GM23338 (cell line): ENCODE data around the gene ADAD1. TPM values are rescaled to one million over a fixed set of nuclear protein-coding genes. Genes with fewer than 3 reads are reported as not detected.

Experiments
- ATAC-seq: fragments of 200-7000 bp; cut with Tn5 transposase; 3 replicates; pipeline ENCODE4 v1.9.1; 2020
- DNase-seq: peaks from one replicate; pipeline ENCODE4 v3.0.0-alpha.2; 2015; ENCODE audit warnings: low spot score
- H2AFZ ChIP-seq: fragments of 200-600 bp; sonication (generic); 2 replicates; pipeline ENCODE4 v1.8.0; 2016; ENCODE audit warnings: antibody characterized with exemption, mild to moderate bottlenecking, moderate library complexity
- H3F3A ChIP-seq: fragments of 200-600 bp; sonication (generic); replicated peaks from 2 replicates; pipeline ENCODE4 v1.8.0; 2017; ENCODE audit warnings: antibody characterized with exemption, mixed run types, low read depth
- H3K27ac ChIP-seq: fragments of 200-600 bp; sonication (generic); 2 replicates; pipeline ENCODE4 v1.6.1; 2016; ENCODE audit warnings: low read depth
- H3K27me3 ChIP-seq: fragments of 200-600 bp; sonication (generic); 2 replicates; pipeline ENCODE4 v1.8.0; 2016; ENCODE audit warnings: mild to moderate bottlenecking, mixed run types, moderate library complexity; ENCODE audit not compliant: insufficient read depth
- H3K36me3 ChIP-seq: fragments of 200-600 bp; sonication (generic); 2 replicates; pipeline ENCODE4 v1.8.0; 2016; ENCODE audit warnings: mild to moderate bottlenecking; ENCODE audit not compliant: insufficient read depth
- H3K4me1 ChIP-seq: fragments of 200-600 bp; sonication (generic); 2 replicates; pipeline ENCODE4 v1.8.0; 2016; ENCODE audit warnings: mild to moderate bottlenecking, moderate library complexity; ENCODE audit not compliant: insufficient read depth
- H3K4me2 ChIP-seq: fragments of 200-600 bp; sonication (generic); 2 replicates; pipeline ENCODE4 v1.7.1; 2017; ENCODE audit warnings: mixed run types
- H3K4me3 ChIP-seq: fragments of 200-600 bp; sonication (generic); 2 replicates; pipeline ENCODE4 v1.6.1; 2016; ENCODE audit warnings: mixed run types
- H3K79me2 ChIP-seq: fragments of 200-600 bp; sonication (generic); replicated peaks from 2 replicates; pipeline ENCODE4 v1.8.0; 2017; ENCODE audit warnings: mild to moderate bottlenecking; ENCODE audit not compliant: insufficient read depth
- H3K9me2 ChIP-seq: fragments of 200-600 bp; sonication (generic); 2 replicates; pipeline ENCODE4 v1.8.0; 2017; ENCODE audit not compliant: insufficient read depth
- H4K20me1 ChIP-seq: fragments of 200-600 bp; sonication (generic); replicated peaks from 2 replicates; pipeline ENCODE4 v1.8.0; 2017; ENCODE audit warnings: mild to moderate bottlenecking; ENCODE audit not compliant: insufficient read depth
- H3K27ac Mint-ChIP-seq: 2 replicates; pipeline ENCODE4 v1.8.0; 2020; ENCODE audit warnings: inconsistent platforms, mild to moderate bottlenecking, moderate library complexity, mixed read lengths
- H3K27me3 Mint-ChIP-seq: 3 replicates; pipeline ENCODE4 v1.8.0; 2022; ENCODE audit warnings: low read depth, mild to moderate bottlenecking, moderate library complexity, mixed read lengths, inconsistent platforms; ENCODE audit not compliant: insufficient read depth, poor library complexity
- H3K36me3 Mint-ChIP-seq: 3 replicates; pipeline ENCODE4 v1.8.0; 2021; ENCODE audit warnings: low read depth, mild to moderate bottlenecking, inconsistent platforms, moderate library complexity, mixed read lengths
- H3K4me1 Mint-ChIP-seq: 3 replicates; pipeline ENCODE4 v1.8.0; 2020; ENCODE audit warnings: mild to moderate bottlenecking, inconsistent platforms, mixed read lengths
- H3K4me3 Mint-ChIP-seq: 3 replicates; pipeline ENCODE4 v1.8.0; 2021; ENCODE audit warnings: moderate library complexity, mild to moderate bottlenecking, inconsistent platforms, mixed read lengths
- H3K9me3 Mint-ChIP-seq: 3 replicates; pipeline ENCODE4 v1.8.0; 2020; ENCODE audit warnings: moderate library complexity, mild to moderate bottlenecking, inconsistent platforms, mixed read lengths
- CREB1 ChIP-seq: fragments of 250-450 bp; sonication (Bioruptor Pico); IDR thresholded peaks from 2 replicates; pipeline ENCODE4 v1.5.0; 2020; ENCODE audit warnings: low read depth, mild to moderate bottlenecking, moderate library complexity
- CTCF ChIP-seq, 2 experiments: fragments of 200-600 bp in 1 of 2; sonication (generic) in 1 of 2; conservative IDR thresholded peaks; 2 replicates each; pipeline versions ENCODE4 v1.5.1 to v1.6.1; 2016 to 2017; ENCODE audit warnings: antibody characterized with exemption in 2 of 2, low read depth in 2 of 2, mild to moderate bottlenecking in 2 of 2, moderate library complexity in 1 of 2
- EZH2 ChIP-seq: fragments of 200-600 bp; sonication (generic); IDR thresholded peaks from one replicate; pipeline ENCODE4 v1.8.0; 2017; ENCODE audit warnings: antibody characterized with exemption, mild to moderate bottlenecking, low read depth; ENCODE audit not compliant: unreplicated experiment
- EZH2phosphoT487 ChIP-seq: fragments of 200-600 bp; sonication (generic); IDR thresholded peaks from one replicate; pipeline ENCODE4 v1.8.1; 2018; ENCODE audit warnings: antibody characterized with exemption; ENCODE audit not compliant: unreplicated experiment
- NANOG ChIP-seq: IDR thresholded peaks from 2 replicates; pipeline ENCODE4 v1.6.1; 2016; ENCODE audit warnings: antibody characterized with exemption, borderline replicate concordance
- POLR2AphosphoS5 ChIP-seq: IDR thresholded peaks from 2 replicates; pipeline ENCODE4 v1.6.1; 2016; ENCODE audit warnings: antibody characterized with exemption, low read depth
- STAT1 ChIP-seq: IDR thresholded peaks from one replicate; pipeline ENCODE4 v1.6.1; 2016; ENCODE audit warnings: antibody characterized with exemption; ENCODE audit not compliant: unreplicated experiment
- ZNF331 ChIP-seq: fragments of 250-450 bp; sonication (Bioruptor Pico); IDR thresholded peaks from 2 replicates; pipeline ENCODE4 v1.5.0; 2020; ENCODE audit warnings: low read depth, mild to moderate bottlenecking, moderate library complexity
- ZNF462 ChIP-seq: fragments of 250-450 bp; sonication (Bioruptor Pico); IDR thresholded peaks from 2 replicates; pipeline ENCODE4 v1.5.0; 2020; ENCODE audit warnings: mild to moderate bottlenecking, moderate library complexity
- polyA plus RNA-seq: library from polyadenylated mRNA; unstranded; fragments of >200 nt; fragmentation: Nextera tagmentation; extraction: Ambion mirVana; gene quantifications from 2 replicates; pipeline ENCODE4 v1.2.1, GENCODE V29; 2016
- total RNA-seq: library from RNA; depleted of rRNA; stranded (reverse); fragments of >200 nt; shearing (Covaris generic); gene quantifications from 2 replicates; pipeline ENCODE4 v1.2.3, GENCODE V29; 2014
- TF ChIP-seq, protein P1 (sequence below): IDR thresholded peaks from 2 replicates; pipeline ENCODE4 v1.6.1; 2016; ENCODE audit warnings: antibody characterized with exemption

The ADAD1 gene
- total and polyA plus RNA-seq, 2 experiments from 2014 or later, result not detected

DNA sequence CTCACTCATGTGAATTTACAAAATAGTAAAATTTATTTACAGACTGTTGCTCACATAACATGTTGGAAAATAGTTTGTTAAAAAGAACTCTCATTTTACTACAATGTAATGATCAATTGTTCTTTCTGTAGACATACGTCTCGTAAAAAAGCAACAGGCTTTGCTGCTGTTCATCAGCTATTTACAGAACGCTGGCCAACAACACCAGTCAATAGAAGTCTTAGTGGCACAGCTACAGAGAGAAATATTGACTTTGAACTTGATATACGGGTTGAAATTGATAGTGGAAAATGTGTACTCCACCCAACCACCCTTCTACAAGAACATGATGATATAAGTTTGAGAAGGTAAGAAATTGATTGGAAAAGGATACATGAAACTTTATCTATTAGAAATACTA is 47.6 kb upstream of the ADAD1 start:
- H3K9me2 ChIP-seq, result no peaks in the 10 kb centered on the region
- Mint-ChIP-seq H3K36me3 (peaks cover 6% of the 10 kb centered on the region; the same call in 2 of the 3 replicates), H3K27ac (no peak overlapping the region), H3K27me3 (no peaks in the 10 kb centered on the region), H3K9me3 (no peaks in the 10 kb centered on the region), H3K4me1 (no peaks in the 10 kb centered on the region), H3K4me3 (no peak overlapping the region)
- H4K20me1 ChIP-seq, result no peaks in the 10 kb centered on the region
- no peak overlapping the region for H3K27ac ChIP-seq
- H3K36me3 ChIP-seq, result no peaks in the 10 kb centered on the region; the same call in 1 of the 2 replicates
- no peaks in the 10 kb centered on the region for H3F3A ChIP-seq
- H2AFZ ChIP-seq, result no peak overlapping the region
- no peaks in the 10 kb centered on the region for H3K27me3 ChIP-seq
- no peak overlapping the region for H3K4me3 ChIP-seq
- H3K4me2 ChIP-seq, result no peak overlapping the region
- no peaks in the 10 kb centered on the region for H3K4me1 ChIP-seq
- DNase-seq (no peak), ATAC-seq (no peak)
- TF ChIP-seq, protein P1, sequence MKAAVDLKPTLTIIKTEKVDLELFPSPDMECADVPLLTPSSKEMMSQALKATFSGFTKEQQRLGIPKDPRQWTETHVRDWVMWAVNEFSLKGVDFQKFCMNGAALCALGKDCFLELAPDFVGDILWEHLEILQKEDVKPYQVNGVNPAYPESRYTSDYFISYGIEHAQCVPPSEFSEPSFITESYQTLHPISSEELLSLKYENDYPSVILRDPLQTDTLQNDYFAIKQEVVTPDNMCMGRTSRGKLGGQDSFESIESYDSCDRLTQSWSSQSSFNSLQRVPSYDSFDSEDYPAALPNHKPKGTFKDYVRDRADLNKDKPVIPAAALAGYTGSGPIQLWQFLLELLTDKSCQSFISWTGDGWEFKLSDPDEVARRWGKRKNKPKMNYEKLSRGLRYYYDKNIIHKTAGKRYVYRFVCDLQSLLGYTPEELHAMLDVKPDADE, result no peak
- TF ChIP-seq CREB1 (CRISPR knock-in tag), result no peak
- no peaks in the 10 kb centered on the region for H3K79me2 ChIP-seq

DNA sequence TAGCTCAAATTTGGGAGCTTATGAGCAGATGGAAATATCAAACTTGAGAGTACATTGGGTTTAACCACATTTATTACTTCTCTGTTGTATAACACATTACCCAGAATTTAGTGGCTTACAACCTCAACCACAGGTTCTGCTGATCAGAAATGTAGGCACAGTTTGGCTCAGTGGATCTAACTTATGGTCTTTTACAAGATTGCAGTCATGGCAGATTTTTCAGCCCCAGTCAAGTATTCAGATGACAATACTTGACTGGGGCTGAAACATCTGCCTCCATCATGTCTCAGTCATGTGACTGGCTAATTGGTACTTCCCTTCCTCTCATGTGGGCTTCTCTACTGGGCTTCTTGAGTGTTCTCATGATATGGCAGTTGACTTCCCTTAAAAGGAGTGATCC is 44.0 kb upstream of the ADAD1 start:
- H4K20me1 ChIP-seq, result no peaks in the 10 kb centered on the region
- H3K36me3 ChIP-seq, result no peaks in the 10 kb centered on the region; the same call in 1 of the 2 replicates
- ATAC-seq (no peak), DNase-seq (no peak)
- H3K4me1 Mint-ChIP-seq, result no peaks in the 10 kb centered on the region
- H2AFZ ChIP-seq, result no peak overlapping the region
- no peaks in the 10 kb centered on the region for H3K9me2 ChIP-seq
- H3K4me3 Mint-ChIP-seq, result no peak overlapping the region
- H3K27ac ChIP-seq, result no peak overlapping the region
- no peaks in the 10 kb centered on the region for H3K4me1 ChIP-seq
- no peak overlapping the region for H3K27ac Mint-ChIP-seq
- no peaks in the 10 kb centered on the region for H3K27me3 Mint-ChIP-seq
- no peaks in the 10 kb centered on the region for H3K27me3 ChIP-seq
- no peaks in the 10 kb centered on the region for H3K79me2 ChIP-seq
- H3F3A ChIP-seq, result no peaks in the 10 kb centered on the region
- H3K4me3 ChIP-seq, result no peak overlapping the region
- no peak overlapping the region for H3K4me2 ChIP-seq
- H3K9me3 Mint-ChIP-seq, result no peaks in the 10 kb centered on the region
- peaks cover 6% of the 10 kb centered on the region; the same call in 2 of the 3 replicates for H3K36me3 Mint-ChIP-seq
- TF ChIP-seq, protein P1, result no peak
- TF ChIP-seq CTCF (conservative IDR thresholded peaks at IDR 0.05; ENCODE audit: low read depth in 2 of 2), result no peak
- TF ChIP-seq ZNF331, result no peak
- TF ChIP-seq NANOG, result no peak
- no peak for TF ChIP-seq EZH2
- TF ChIP-seq EZH2phosphoT487, result no peak
- TF ChIP-seq CREB1 (CRISPR knock-in tag), result no peak
- TF ChIP-seq ZNF462 (CRISPR knock-in tag), result no peak
- no peak for TF ChIP-seq STAT1
- no peak for TF ChIP-seq POLR2AphosphoS5
